Ramos (cell line): ENCODE measurements around the gene RREB1.

ENCODE experiments used
- in situ Hi-C: fragments of 300-500 bp; cut with MboI; formaldehyde crosslinking; loops from one replicate; pipeline ENCODE4 v1.14.3; 2022; ENCODE audit warnings: low sequenced_read_pairs; ENCODE audit not compliant: unreplicated experiment

Gene RREB1

DNA sequence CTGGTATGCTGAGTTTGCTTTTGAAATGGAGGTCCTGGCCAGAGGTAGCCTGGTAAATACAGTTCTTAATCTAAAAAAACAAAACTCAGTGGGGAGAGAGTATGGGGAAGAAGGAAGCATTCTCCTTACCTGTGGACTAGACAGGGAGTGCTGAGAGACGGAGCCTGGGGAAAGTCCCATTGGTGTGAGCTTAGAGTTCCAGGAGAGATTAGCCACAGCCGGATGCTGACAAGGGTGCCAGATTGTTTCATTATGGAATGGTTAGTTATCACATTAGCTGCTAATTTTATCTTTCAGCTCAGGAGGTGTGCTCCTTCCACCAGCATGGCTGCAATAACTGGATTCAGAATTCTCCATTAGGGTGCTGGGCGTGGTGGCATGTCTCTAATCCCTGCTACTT is 75.9 kb downstream of the RREB1 start:
- in situ Hi-C loops: no loop called here

DNA sequence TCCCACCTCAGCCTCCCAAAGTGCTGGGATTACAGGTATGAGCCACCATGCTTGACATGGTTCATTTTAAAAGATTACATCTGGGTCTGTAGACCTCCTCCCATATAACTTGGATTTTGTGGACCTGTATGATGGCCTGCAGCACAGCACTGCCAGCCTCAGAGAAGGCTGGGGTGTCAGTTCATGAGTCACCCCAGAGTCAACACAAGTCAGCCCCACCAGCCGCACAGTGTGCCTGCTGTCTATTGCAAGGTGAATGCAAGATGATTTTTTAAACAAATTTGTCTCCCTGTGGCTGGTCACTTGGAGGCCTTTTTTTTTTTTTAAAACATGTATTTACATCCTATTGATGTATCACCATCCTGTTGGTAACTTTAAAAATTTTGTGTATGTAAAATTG is 76.7 kb downstream of the RREB1 start:
- in situ Hi-C loops: no loop called here

DNA sequence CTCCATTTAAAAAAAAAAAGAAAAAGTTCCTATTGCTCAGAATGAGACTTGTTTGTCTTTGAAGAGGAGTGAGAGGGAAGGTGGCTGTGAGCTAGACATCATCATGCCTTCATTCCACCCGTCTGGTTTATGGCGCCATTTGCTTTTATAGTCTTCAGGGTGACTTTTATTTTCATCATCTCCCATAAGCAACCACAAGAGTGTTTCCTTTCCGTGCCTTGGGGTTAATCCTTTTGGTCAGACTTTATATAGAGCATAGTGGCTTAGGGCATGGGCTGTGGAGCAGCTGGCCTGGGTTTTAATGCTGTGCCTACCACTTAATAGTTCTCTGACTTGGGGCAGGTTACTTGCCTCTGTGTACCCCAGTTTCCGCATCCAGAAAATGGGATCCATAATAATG is 77.8 kb downstream of the RREB1 start:
- in situ Hi-C loops: no loop called here

DNA sequence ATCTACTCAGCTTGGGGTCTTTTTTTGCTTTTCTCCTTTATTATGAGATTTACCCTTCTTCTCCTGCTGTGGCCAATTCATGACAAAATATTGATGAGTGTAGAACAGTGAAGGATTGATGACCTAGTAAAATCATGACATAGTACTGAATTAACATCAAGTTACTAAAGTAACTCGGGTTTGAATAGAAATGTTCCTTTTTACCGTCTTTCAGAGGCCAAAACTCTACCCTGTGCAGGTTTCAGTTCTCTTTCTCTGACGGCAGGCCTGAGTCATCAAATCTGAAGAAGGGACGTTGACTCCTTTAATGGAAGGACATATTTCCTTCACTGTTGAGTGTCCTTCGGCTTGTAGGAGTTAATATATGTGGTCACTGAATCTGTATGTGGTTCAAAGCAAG is 80.7 kb downstream of the RREB1 start:
- in situ Hi-C loops: no loop called here

DNA sequence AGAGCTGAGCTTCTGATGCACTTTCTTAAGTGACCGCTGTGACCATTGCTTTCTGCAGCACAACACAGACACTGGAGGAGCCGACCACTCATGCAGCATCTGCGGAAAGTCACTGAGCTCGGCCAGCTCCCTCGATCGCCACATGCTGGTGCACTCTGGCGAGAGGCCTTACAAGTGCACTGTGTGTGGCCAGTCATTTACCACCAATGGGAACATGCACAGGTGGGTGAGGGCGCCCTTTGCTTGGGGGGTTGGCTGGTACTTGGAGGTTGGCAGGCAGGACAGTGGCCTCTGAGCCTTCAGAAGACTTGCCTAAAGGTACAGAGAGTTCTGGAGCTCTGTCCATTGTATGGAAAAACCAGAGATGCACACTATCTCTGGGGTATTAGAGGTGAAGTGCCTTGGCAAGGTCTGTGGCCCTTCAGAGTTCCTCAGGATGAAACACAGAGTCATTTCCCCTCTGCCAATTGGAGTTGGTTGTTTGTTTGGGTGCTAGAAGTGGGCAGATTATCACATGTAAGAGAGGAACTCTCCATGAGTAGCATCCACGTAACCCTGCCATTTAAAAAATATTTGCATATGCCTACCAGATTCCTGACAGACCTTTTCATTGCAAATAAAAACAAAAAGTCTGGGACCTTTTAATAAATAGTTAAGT is 81.5 kb downstream of the RREB1 start:
- in situ Hi-C loops: no loop called here

DNA sequence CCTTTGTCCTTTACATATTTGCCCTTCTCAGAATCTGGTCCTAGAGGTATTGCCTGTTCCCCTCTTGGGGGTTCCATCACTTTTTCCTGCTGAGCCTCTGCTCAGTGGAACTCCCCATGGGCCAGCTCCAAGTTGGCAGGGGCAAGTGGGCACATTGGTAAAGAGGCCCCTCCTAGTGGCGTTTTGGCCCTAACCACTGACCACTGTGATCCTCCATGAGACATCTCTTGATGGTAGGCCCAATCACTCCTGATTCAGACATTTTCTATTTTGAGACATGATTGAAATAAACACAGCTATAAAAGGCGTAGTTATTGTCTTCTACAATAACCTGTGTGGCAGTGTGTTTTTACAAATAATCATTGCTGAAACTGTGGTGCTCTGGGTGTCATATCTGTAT is 83.0 kb downstream of the RREB1 start:
- in situ Hi-C loops: no loop called here

DNA sequence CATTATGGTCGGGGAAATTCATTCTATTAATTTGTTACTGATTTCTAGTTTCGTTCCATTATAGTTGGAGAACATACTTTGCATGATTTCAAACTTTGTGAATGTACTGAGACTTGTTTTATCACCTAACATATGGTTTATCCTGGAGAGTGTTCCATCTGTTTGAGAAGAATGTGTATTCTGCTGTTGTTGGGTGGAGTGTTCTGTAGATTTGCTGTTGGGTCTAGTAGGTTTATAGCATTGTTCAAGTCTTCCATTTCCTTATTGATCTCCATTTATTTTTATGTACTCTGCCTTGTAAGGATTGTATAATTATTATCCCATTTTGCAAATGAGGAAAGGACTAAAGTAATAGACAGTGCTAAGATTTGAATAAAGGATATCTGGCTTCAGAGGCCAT is 85.4 kb downstream of the RREB1 start:
- in situ Hi-C loops: no loop called here

DNA sequence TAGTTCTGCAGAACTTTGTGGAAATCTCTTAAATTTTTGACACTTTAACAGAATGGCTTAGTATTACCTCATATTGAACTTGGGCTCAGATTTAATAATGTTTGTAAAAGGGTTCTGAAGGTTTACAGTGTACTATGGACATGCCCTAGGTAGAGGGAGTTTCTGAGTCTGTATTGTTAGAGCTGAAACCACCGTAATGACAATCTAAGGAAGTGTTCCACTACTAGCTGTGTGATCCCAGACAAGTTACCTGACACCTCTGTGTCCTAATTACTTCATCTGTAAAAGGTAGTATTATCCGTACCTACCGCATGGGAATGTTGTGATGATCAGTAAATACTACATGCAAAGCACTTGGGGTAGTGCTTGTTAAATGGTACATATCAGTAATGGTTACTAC is 86.9 kb downstream of the RREB1 start:
- in situ Hi-C loops: no loop called here

DNA sequence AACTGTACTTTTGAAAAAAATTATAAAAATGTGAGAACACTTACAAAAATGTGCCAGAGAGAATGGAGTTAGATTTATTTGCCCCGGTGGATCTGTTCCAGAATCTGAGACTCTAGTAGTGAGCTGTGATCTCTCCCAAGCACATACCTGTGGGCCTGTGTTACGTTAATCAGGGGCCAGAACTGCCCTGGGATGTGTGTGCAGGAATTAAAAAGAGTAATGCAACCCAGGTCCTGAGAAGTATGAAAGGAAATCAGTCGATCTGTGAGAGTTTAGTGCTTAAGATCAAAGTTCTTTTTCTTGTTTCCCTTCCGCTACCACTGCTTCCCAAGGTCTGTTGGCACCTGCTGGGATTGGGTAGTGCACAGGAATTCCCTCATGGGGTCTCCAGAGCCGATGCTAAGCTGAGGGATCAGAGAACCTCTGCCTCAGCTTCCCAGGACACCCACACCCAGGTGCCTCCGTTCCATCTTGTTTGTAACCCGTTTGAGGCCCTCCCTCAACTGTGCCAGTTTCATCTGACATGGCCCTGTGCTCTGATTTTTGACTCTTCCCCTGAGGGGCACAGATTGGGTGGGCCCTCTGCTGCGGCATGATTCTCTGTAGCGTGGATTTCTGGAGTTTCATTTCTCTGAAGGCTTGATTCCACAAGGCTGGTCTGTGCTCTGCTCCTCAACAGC is 87.7 kb downstream of the RREB1 start:
- in situ Hi-C loops: no loop called here

DNA sequence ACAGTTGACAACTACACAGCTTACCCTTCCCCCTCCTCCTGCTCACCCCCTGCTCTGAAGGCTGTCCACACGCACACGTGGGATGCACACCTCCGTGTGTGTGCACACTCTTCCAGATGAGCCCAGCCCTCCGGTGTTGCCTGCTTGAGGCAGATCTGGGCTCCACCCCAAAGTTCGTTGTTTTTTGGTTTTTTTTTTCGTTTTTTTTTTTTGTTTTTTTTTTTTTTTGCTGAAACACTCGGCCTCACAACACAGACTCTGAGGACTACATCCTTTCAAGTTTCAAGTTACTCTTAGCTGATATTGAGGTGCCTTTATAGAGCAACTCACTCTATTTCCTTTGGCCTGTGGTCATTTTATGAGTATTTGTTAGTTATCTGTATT is 88.2 kb downstream of the RREB1 start:
- in situ Hi-C loops: no loop called here

DNA sequence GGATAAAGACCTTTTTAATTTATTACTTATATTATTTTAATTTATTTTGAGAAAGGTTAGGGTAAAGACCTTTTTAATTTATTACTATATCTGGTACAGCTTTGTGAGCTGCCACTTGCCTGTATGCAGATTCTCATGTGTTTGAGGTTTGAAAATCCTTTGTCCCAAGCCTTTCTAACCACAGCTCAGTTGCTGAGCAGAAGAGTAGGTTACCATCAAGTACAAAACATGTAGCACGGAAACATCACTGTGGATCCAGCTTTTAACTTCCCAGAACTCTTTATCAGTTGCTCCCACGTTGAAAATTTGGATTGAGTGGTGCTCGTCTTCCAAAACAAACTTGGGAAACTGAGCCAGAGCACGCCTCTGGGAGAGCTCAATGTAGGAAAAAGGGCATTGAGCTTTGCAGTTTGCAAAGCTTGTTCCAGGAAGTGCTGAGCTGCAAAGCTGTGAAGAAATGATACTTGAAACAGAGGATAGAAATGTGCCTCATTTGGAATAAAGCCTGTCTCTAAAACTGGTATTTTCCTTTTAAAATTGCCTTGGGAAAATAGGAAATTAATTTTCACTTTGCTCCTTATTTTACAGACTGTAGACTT is 89.0 kb downstream of the RREB1 start:
- in situ Hi-C loops: no loop called here

DNA sequence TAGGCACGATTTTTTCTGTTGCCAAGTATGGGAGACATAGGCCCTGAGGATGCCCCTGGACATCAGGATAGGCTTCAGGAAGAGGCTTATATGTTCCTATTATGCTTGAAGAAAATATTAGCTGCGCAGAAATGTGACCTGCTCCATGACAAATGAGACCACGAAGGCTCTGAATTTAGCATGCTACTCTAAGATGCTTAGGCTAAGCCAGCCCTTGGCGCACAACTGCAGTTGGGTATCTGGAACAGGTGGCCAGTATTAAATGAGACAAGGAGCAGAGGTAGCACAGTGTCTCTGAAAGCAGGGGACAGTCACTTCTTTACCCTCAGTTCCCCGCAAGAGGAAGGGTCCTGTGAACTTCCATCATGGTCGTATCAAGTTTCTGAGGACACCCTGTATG is 90.0 kb downstream of the RREB1 start:
- in situ Hi-C loops: no loop called here

DNA sequence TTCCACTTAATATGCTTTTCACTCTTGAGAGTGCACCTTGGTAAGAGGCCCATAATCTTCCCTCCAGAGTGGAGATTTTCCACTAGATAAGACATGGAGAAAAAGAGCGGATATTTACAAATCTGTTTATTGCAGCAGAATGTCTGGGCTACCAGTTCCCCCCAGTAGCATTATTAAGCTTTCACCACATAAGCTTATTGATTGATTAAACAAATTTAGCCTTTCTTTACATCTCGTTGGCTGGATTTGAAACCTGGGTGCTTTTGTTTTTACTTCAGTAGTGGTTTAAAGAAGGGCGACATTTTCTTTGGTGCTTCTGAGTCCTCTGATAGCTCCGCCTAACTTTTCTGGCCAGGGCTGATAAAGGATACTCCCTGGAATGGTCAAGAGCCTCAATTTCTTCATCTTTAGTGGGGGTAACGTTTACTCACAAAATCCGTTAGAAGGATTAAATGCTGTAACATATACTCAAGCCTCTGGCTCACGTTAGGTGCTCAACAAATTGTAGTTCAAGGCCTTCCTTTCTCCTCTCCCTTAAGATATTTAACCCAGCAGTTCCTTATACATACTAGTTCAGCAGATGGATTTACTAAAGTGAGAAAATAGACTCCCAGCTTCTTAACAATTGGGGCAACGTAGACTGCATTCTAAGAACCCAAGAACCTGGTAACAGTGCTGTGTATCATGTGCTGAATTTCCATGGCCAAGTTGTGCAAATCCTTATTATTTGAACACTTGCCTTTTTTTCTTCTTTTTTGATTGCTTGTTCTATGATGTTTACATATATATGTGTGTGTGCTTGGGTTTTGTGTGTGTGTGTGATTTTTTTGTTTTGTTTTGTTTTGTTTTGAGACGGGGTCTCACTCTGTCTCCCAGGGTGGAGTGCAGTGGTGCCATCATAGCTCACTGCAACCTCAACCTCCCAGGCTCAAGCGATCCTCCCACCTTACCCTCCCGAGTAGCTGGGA is 91.4 kb downstream of the RREB1 start:
- in situ Hi-C loops: no loop called here

DNA sequence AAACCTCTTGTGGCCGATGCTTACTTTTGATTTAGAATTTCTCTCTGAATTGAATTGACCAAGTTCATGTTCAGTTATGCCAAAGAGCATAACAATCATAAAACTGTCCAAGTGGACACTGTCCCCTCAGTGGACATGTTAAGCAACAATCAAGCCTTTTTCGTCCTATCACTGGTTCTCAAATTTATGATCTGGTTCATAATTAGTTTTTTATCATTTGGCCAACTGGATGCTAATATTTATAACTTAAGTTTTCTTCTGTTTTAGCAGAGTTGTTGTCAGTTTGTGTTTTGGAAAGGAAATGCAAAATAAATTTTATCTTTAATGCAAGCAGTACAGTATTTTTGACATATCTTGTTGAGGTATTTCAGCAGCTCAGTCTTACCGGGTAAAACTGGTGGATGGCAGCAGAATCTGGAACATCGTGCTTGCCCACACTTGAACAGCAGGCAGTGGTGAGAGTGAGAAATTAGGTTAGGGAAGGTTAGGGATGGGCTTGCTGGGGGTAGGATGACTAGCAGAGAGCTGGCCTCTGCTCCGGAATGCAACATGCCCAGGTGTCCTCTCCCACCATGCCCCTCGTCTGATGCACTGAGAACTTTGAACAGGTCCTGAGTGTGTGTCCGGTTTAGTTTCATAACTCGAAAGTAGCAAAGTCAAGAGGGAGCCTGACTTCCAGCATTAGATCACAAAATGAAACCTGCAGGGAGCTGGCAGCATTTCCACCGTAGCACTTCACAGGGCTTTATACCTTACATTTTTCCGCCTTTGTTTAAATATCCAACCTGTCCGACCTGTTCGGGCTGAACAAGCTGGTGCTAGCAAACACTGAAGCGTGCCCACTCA is 93.1 kb downstream of the RREB1 start:
- in situ Hi-C loops: no loop called here

DNA sequence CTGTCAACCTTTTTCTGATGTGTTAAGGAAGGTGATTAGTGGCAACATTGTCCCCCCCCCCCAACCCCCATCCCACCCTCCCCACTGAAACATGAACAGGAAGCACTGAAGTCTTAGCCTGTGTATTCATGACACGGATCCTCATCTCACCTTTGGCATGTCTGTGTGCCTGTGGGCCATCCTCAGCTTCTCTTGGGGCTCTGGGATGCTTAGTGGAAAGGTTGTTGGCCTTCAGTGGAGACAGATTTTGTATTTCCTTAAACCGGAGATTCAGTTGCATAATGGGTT is 93.6 kb downstream of the RREB1 start:
- in situ Hi-C loops: no loop called here

DNA sequence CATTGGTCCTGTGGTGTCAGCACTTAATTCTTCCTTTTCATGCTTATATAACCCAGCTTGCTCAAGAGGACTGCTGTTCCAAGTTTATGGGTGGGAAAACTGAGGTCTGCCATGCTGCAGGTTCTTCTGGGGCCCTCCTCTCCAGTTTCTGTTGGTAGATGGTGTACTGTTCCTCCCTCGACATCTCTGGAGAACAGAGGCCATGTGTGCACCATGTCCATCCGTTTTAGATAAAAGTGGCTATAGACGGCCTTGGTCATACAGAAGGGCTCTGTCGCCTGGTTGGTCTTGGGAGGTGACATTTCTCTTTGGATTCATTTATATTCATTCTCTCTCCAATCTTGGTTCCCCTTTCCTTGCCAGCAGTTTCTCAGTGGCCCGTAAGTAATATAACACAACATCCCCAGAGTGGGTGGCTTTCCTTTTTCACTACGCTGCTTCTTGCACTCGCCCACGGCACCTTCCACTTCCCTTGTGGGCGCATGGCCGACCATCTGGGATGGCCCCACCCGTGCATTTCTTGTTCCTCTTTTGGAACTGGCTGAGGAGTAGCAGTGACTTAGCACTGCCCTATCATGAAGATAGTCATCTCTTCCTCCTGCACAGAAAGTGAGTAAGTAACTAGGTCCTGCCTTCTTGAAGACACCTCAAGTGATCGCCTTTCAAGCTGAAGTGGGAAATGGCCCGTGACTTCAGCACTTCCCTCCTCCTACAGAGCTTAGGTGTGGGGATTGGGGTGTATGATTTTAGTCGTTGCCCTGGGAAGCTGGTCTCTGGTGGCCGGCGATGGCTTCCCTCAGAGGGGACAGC is 94.2 kb downstream of the RREB1 start:
- in situ Hi-C loops: no loop called here

DNA sequence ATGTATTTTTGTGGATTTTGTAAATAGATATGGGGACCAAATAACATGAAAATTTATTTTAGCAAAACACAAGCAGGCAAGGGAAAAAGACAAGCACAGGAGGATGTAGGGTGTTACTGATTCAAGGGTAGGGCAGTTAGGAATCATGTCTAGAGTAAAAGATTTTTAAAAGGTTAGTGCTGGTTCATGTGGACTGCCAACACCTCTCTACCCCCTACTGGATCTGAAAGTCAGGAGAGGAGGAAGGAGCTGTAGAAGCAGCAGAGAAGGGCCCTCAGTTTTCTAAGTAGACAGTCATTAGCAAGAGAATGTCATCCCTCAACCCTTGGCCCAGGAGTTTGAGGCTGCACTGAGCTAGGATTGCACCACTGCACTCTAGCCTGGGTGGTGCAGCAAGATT is 95.2 kb downstream of the RREB1 start:
- in situ Hi-C loops: no loop called here

DNA sequence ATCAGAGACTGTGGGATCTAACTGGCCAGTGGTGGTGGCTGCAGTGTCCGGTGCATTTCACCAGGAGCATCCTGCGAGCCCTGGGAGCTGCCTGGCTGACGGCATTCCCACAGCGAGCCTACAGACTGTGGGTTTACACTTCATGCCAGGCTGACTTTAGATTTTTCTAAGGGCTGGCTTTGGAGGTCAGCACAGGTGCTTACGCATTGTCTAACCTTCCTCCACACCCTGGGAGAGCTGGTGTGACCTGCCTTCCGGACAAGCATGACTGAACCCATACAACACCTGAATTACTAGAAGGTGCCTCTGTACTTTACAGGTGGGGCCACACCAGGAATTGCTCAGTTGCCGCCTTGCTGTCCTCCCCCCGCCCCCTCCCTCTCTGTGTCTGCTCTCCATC is 96.2 kb downstream of the RREB1 start:
- in situ Hi-C loops: no loop called here

DNA sequence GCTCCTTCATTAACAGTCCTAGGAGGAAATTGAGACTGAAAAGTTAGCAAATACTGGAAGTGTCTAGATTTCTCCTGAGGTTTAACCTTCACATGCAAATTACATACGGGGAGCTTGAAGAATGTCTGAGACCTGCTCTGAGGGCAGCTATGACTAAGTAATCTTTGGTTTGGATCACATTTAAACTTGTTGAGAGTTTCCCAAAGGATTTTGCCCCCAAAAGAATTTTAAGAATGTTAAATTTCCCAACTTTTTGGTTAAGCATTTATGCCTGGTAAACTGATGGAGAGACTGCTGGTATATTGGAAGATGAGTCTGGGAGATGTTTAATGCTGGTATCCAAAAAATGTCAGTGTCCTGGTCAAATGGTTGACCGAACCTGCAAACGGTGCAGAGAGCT is 97.0 kb downstream of the RREB1 start:
- in situ Hi-C loops: no loop called here
